Stimulated activated CD4-positive, alpha-beta T cell treated with anti-CD3 and anti-CD28 coated beads, Interleukin-4, amount 100 ng/mL, for 24 hours (primary cell): ENCODE measurements around the gene NRP2.

Source experiments
- DNase-seq: peaks from one replicate; pipeline ENCODE4 v3.0.0-alpha.2; 2020

The NRP2 gene

DNA sequence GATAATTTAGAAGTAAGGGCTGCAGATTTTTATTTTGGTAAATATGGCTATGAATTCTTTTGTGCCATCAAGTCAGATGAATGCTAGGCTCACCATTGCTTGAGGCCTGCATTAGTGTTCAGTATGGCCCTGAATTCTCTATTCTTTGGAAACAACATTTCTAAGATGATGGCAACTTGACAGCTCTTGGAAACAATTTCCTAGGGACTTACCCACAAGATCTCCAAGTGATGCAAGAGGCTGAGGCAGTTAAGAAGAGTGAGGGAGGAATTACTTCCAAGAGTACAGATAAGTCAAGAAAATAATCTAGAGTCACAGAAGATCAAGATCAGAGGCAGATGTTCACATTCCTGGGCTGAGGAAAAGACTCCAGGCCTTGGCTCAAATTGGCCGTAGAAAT is 129.1 kb downstream of the NRP2 start:
- DNase-seq: no peak

- no peak for DNase-seq
Observed at GRCh38 chr2:205814039-205814364, 131.7 kb downstream of the NRP2 start.

DNA sequence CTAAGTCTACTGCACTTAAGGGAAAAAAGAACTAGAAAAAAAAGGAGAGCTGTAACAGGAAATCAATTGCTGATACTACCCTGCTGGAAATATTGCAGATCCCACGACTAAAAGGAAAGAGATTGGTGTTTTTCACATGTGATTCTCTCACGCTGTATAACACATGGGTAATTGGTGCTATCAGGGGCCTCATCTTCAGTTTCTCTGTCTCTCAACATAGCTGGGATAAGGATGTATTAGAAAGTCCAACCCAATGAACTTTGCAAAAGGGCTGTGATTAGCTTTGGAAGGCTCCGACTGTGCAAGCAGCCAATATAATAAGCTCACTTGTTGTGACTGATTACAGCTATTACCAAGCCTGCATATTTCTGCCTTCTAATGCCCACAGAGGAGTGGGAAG is 133.4 kb downstream of the NRP2 start:
- no peak for DNase-seq

DNA sequence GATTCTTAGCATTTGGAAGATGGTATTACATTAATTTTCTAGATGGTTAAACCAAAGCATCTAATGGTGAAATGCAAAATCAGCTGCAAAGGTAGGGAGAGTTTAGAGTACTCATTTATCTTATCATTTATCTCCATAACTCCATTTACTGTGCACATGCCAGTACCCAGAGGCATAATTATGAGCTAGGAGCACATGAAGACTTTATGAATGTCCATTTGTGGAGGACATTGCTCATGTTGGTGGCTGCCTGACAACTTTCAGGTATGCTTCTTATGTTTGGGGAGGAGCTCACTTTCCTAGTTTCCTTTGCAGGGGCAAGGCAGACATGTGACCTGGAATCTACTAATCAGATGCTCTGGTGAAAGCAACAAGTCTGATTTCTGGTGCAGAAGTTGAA is 134.0 kb downstream of the NRP2 start:
- no peak for DNase-seq

DNA sequence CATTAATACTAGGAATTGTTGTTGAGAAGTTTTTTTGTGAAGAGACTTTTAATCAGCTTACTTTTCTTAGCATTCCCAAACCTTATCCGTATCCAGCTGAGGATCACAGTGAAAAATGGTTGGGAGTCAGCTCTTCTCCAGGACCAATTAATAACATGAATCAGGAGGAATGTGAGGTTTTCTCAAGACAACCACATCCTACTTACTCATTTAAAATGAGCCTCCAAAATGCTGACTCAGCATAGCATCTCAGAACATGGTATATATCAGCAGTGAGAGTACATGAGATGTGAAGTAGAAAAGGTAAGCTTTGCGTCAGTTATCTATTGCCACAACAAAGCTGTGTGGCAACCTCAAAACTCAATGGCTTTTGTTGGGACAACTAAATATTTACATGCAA is 140.3 kb downstream of the NRP2 start:
- DNase-seq: no peak

DNA sequence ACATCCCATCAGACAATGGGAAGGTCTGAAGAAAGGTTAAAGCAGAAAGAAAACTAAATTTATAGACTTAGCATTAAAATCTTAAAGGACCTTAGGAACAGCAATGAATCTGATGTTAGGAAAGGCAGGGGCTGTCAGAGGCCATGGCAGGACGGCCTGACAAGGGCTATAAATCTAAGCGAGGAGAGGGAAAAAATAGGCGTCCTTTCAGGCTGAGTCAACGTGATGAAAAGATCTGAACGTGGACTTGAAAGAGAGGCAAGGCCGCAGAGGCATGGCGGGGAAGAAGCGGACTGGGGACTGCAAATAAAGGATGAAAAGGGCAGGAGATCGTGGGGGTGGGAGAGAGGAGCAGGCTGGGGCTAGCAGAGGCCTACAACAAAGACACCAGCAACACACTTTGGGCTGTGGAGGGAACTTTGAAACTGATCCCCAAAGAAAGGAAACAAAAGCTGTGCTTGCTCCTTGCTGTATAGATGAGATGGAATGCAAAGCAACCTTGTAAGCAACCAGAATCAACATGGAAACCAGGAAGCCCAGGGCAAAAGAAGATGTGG is 145.6 kb downstream of the NRP2 start:
- no peak for DNase-seq

- no peak for DNase-seq
Observed at GRCh38 chr2:205833864-205834263, 151.6 kb downstream of the NRP2 start.

DNA sequence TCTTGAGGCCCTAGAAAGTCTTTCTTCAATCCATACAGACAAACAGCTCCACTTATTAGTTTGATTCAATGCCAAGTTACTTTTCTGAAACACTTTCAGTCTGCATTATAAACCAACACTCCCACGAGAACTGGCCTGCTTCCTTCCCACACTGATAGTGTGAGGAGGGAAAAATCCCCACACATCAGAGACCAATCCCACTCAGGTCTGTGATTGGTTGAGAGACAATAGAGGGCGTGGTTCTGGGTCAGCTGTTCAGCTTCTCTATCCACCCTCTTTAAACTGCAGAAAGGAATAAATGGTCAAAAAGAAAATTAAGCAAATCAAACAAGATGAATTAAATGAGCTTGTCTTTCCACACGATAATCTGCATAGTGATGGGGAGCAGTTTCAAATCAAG is 152.5 kb downstream of the NRP2 start:
- DNase-seq: no peak

- DNase-seq: no peak
Observed at GRCh38 chr2:205835251-205835791, 153.0 kb downstream of the NRP2 start.

DNA sequence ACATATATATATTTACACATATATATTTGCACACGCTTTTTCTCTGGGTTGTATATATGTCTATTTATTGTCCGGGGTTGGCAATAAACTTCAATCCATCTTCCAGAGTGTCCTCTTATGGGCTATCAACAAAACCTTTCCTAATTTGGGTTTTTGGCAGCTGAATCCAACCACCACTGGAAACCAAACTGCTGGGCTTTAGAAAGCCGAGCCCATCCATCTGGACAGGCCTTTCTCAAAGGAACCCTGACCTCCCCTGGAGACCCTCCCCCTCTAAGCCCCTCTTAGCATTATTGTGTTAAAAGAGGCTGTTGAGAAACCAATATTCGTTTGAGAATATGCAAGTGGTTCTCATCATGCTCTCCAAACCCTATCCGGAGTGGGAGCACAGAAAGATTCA is 153.6 kb downstream of the NRP2 start:
- DNase-seq: no peak

DNA sequence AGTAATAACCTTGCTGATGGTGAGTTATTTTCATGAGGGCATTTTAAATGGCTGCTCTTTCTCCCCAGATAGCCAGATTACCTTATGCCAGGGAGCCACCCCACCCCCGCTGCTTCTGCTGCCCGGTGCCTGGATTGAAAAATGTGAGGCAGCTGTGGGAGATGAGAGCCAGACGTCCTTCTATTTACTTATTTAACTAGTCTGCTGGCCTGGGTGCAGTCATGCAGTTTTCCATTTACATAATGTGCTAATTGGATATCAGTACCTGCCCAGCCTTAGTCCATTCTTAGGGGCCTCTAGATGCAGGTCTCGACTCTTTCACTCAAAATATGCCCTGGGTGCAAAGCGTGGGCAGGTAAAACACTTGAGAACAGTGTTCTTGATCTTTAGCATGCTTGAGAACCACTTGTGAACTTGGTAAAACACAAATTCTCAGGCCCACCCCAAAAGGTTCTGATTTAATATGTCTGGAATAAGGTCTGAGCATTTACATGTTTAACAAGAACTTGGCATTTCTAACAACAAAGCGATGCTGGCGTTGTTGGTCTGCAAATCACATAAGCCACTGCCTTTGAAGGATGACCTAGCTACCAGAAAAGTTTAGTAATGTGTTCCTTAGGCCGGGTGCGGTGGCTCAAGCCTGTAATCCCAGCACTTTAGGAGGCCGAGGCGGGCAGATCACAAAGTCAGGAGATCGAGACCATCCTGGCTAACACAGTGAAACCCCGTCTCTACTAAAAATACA is 154.3 kb downstream of the NRP2 start:
- no peak for DNase-seq

- DNase-seq: no peak
Observed at GRCh38 chr2:205837663-205838062, 155.4 kb downstream of the NRP2 start.

- DNase-seq: no peak
Observed at GRCh38 chr2:205845446-205845845, 163.1 kb downstream of the NRP2 start.
